K562 (cell line): Measurements from ENCODE around the gene CADPS2. TPM values are rescaled to one million over a fixed set of nuclear protein-coding genes. Genes with fewer than 3 reads are reported as not detected.

Source experiments
- ATAC-seq: fragments of 200-7000 bp; cut with Tn5 transposase; 3 replicates; pipeline ENCODE4 v1.9.1; 2020; ENCODE audit warnings: moderate library complexity
- BruUV-seq: library from RNA; stranded (reverse); fragments of 400-500 nt; replicated peaks from 2 replicates; lab custom pipeline; 2021; lab: Mats Ljungman, UMichigan
- CTCF ChIA-PET: fragments of 300-600 bp; formaldehyde crosslinking; extraction: SDS; loops from one replicate; lab custom pipeline; 2021; ENCODE audit warnings: low intra/inter-chr PET ratio; lab: Yijun Ruan, JAX
- POLR2A ChIA-PET: fragments of 300-600, 350-650 bp; sonication (Branson Sonifier 250); formaldehyde crosslinking; extraction: SDS; loops from one replicate; lab custom pipeline; 2021; ENCODE audit warnings: antibody characterized with exemption, inconsistent platforms; lab: Yijun Ruan, JAX
- DNase-seq, 4 experiments: peaks; one replicate each; pipeline versions ENCODE4 v3.0.0 to v3.0.0-alpha.2; 2011 to 2018; ENCODE audit warnings: low spot score in 3 of 4, mixed read lengths in 3 of 4; ENCODE audit errors: extremely low read depth in 1 of 4
- FAIRE-seq: peaks from 2 replicates; lab custom pipeline; 2011; peaks lifted over from hg19 to GRCh38; lab: Jason Lieb, UNC
- H2AFZ ChIP-seq: 2 replicates; pipeline ENCODE4 v1.6.0; 2011; ENCODE audit warnings: low read depth, low read length, control low read depth, inconsistent platforms
- H3K27ac ChIP-seq: fragments of 200-600 bp; 3 replicates; pipeline ENCODE4 v1.8.0; 2011; ENCODE audit warnings: low read depth, mild to moderate bottlenecking, control low read depth, inconsistent platforms, low read length, moderate library complexity, mixed read lengths; ENCODE audit errors: extremely low read depth
- H3K27me3 ChIP-seq, 2 experiments: fragments of 300-600 bp in 1 of 2; 2 replicates in 1 of 2; 3 replicates in 1 of 2; pipeline versions ENCODE4 v1.6.0 to v1.8.0; 2011; ENCODE audit warnings: inconsistent platforms in 2 of 2, low read length in 2 of 2, mild to moderate bottlenecking in 1 of 2, mixed read lengths in 1 of 2, moderate library complexity in 1 of 2; ENCODE audit not compliant: control insufficient read depth in 2 of 2, insufficient read depth in 2 of 2
- H3K36me3 ChIP-seq: fragments of 300-600 bp; 3 replicates; pipeline ENCODE4 v1.8.0; 2011; ENCODE audit warnings: mild to moderate bottlenecking, low read length, inconsistent platforms; ENCODE audit not compliant: control insufficient read depth, insufficient read depth
- H3K4me1 ChIP-seq, 2 experiments: fragments of 200-600 bp in 1 of 2; replicated peaks in 1 of 2; 2 replicates in 1 of 2; 3 replicates in 1 of 2; pipeline versions ENCODE4 v1.5.1 to v1.8.0; 2011; ENCODE audit warnings: inconsistent platforms in 2 of 2, low read length in 2 of 2, mild to moderate bottlenecking in 1 of 2, mixed read lengths in 1 of 2, moderate library complexity in 1 of 2; ENCODE audit not compliant: control insufficient read depth in 2 of 2, insufficient read depth in 2 of 2
- H3K4me2 ChIP-seq: 2 replicates; pipeline ENCODE4 v1.6.1; 2011; ENCODE audit warnings: low read length, control low read depth, inconsistent platforms, mixed read lengths; ENCODE audit not compliant: insufficient read depth
- H3K4me3 ChIP-seq: fragments of 200-600 bp; sonication (generic), shearing (Covaris generic); 2 replicates; pipeline ENCODE4 v1.5.1; 2016; ENCODE audit warnings: control low read depth, inconsistent platforms
- H3K79me2 ChIP-seq: fragments of 200-600 bp; 3 replicates; pipeline ENCODE4 v1.8.0; 2011; ENCODE audit warnings: low read length, inconsistent platforms; ENCODE audit not compliant: control insufficient read depth, insufficient read depth
- H3K9ac ChIP-seq, 2 experiments: 2 replicates each; pipeline versions ENCODE4 v1.6.0 to v1.6.1; 2011; ENCODE audit warnings: low read depth in 2 of 2, low read length in 2 of 2, control low read depth in 1 of 2, inconsistent platforms in 1 of 2, mild to moderate bottlenecking in 1 of 2, mixed read lengths in 1 of 2; ENCODE audit not compliant: insufficient read depth in 1 of 2
- H3K9me1 ChIP-seq: one replicate; pipeline ENCODE4 v1.6.0; 2011; ENCODE audit warnings: inconsistent platforms, mild to moderate bottlenecking, low read length, moderate library complexity; ENCODE audit not compliant: control insufficient read depth, insufficient read depth
- H3K9me3 ChIP-seq: replicated peaks from 2 replicates; pipeline ENCODE4 v1.5.1; 2011; ENCODE audit warnings: low read depth, low read length, inconsistent platforms; ENCODE audit not compliant: control insufficient read depth, insufficient read depth
- H4K20me1 ChIP-seq: replicated peaks from 2 replicates; pipeline ENCODE4 v1.6.1; 2011; ENCODE audit warnings: low read length, inconsistent platforms, mixed read lengths; ENCODE audit not compliant: control insufficient read depth, insufficient read depth
- ARID2 ChIP-seq: fragments of 450-650 bp; IDR thresholded peaks from 2 replicates; pipeline ENCODE4 v1.6.1; 2017; ENCODE audit warnings: antibody characterized with exemption, mild to moderate bottlenecking
- ARNT ChIP-seq, 2 experiments: fragments of 450-650 bp; IDR thresholded peaks; 2 replicates each; pipeline ENCODE4 v1.6.1; 2016; ENCODE audit warnings: mild to moderate bottlenecking in 1 of 2
- HDGF ChIP-seq: fragments of 450-650 bp; IDR thresholded peaks from 2 replicates; pipeline ENCODE4 v1.6.1; 2016
- RBM34 ChIP-seq: fragments of 200-400 bp; formaldehyde crosslinking; IDR thresholded peaks from 2 replicates; pipeline ENCODE4 v1.6.1; 2018; ENCODE audit warnings: low read length, borderline replicate concordance; ENCODE audit not compliant: insufficient read depth
- THRAP3 ChIP-seq: fragments of 450-650 bp; IDR thresholded peaks from 2 replicates; pipeline ENCODE4 v1.6.1; 2016; ENCODE audit warnings: mild to moderate bottlenecking, inconsistent platforms, borderline replicate concordance
- UBTF ChIP-seq, 2 experiments: IDR thresholded peaks; 2 replicates each; pipeline ENCODE4 v1.6.1; 2012; ENCODE audit warnings: improper control_type of control experiment in 2 of 2, low read depth in 2 of 2, low read length in 2 of 2, borderline replicate concordance in 1 of 2
- ZBTB43 ChIP-seq: sonication (generic); formaldehyde crosslinking; IDR thresholded peaks from 2 replicates; pipeline ENCODE4 v1.8.0; 2023; ENCODE audit warnings: mild to moderate bottlenecking, missing genetic modification reagents
- ZNF217 ChIP-seq: sonication (generic); formaldehyde crosslinking; IDR thresholded peaks from 2 replicates; pipeline ENCODE4 v1.8.0; 2022; ENCODE audit warnings: mild to moderate bottlenecking, missing genetic modification reagents
- ZNF655 ChIP-seq: fragments of 250-450 bp; sonication (Bioruptor Pico); IDR thresholded peaks from 2 replicates; pipeline ENCODE4 v1.5.0; 2021
- WGBS: fragments of 100-300 bp; shearing (Covaris generic); methylation state at CpG from one replicate; pipeline ENCODE4 v1.1.6; 2016; ENCODE audit warnings: low coverage, mixed read lengths; ENCODE audit not compliant: insufficient coverage; ENCODE audit errors: missing lambda C conversion rate; 5-methylcytosine and 5-hydroxymethylcytosine counted together
- in situ Hi-C: fragments of 300-500 bp; cut with MboI; formaldehyde crosslinking; loops from 4 replicates; pipeline ENCODE4 v1.15.0; 2018; ENCODE audit warnings: inconsistent platforms, mixed read lengths
- intact Hi-C: fragments of 100-400 bp; cut with micrococcal nuclease; formaldehyde crosslinking; loops from 2 replicates; pipeline ENCODE4 v1.14.2; 2022
- polyA plus RNA-seq, 8 experiments: library from polyadenylated mRNA; depleted of rRNA in 4 of 8; stranded (reverse) in 5 of 8; unstranded in 3 of 8; fragments of >200 nt; fragmentation: Nextera tagmentation in 2 of 8; fragmentation: Illumina TruSeq in 1 of 8; extraction: Ambion mirVana in 2 of 8; extraction: Trizol in 1 of 8; gene quantifications; 2 replicates each; pipeline versions ENCODE4 v1.2.1 to v1.2.3, GENCODE V29; 2011 to 2014; ENCODE audit warnings: inconsistent platforms in 1 of 8, missing spikeins in 1 of 8
- total RNA-seq, 7 experiments: library from RNA; depleted of rRNA in 6 of 7; stranded (reverse); fragments of >200 nt in 6 of 7; fragmentation: Illumina TruSeq in 2 of 7; extraction: Trizol in 2 of 7; gene quantifications; 2 replicates each; pipeline versions ENCODE4 v1.2.1 to v1.2.3, GENCODE V29; 2011 to 2021; ENCODE audit warnings: low replicate concordance in 1 of 7

The CADPS2 gene
- total and polyA plus RNA-seq, 9 of the 15 experiments (the other 6 are each of a cell fraction or from before 2014, with no cell fraction given), result 0.03 to 0.14 (median 0.04) TPM; not detected in 1

DNA sequence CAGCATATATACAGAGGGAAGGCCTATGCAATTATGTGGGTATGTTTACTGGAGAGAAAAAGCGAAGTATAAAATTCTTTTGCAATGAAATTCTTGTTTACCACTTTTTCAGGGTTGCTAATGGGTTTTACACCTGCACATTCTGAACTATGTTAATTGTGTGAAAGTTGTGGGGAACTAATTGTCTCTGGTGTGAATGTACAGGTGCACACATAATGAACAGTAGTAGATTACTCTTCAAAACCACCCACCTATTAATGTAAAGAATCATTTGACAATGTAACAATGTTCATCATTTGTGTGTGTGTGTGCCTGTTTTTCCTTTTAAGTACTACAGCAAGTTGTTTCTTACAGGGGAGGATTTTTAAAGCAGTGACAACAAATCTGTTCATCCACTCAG is 501.7 kb downstream of the CADPS2 start:
- BruUV-seq, result no TSS peak
- 0% methylated on average over 1 of the region's 1 CpG for WGBS
- no peak overlapping the region for H3K4me3 ChIP-seq
- no peaks in the 10 kb centered on the region for H3K79me2 ChIP-seq
- H3K4me2 ChIP-seq, result no peak overlapping the region
- H3K4me1 ChIP-seq, result no peaks in the 10 kb centered on the region
- ATAC-seq (no peak), FAIRE-seq (no peak), DNase-seq (no peak)
- H3K9me1 ChIP-seq, result no peaks in the 10 kb centered on the region
- CTCF ChIA-PET, result no interaction called here
- no peak for TF ChIP-seq HDGF
- no peak for TF ChIP-seq ARID2
- no peak for TF ChIP-seq ARNT (IDR thresholded peaks at IDR 0.05)
- no peak for TF ChIP-seq THRAP3
- no peak for TF ChIP-seq ZNF655
- no peak for TF ChIP-seq RBM34
- no peak for TF ChIP-seq ZBTB43 (CRISPR knock-in tag)
- TF ChIP-seq ZNF217, result no peak
- TF ChIP-seq UBTF (IDR thresholded peaks at IDR 0.05; ENCODE audit: borderline replicate concordance in 1 of 2, low read depth in 2 of 2, low read length in 2 of 2), result no peak
- H3K36me3 ChIP-seq, result no peaks in the 10 kb centered on the region
- H3K9me3 ChIP-seq, result no peaks in the 10 kb centered on the region; the same call in none of the 2 replicates
- POLR2A ChIA-PET, result no interaction called here
- H3K27ac ChIP-seq, result no peak overlapping the region
- no peak overlapping the region for H2AFZ ChIP-seq
- intact Hi-C loops, result no loop called here
- in situ Hi-C loops, result no loop called here
- no peak overlapping the region for H3K9ac ChIP-seq
- H4K20me1 ChIP-seq, result no peaks in the 10 kb centered on the region
- H3K27me3 ChIP-seq, result no peaks in the 10 kb centered on the region
